GM21447 (cell line): Measurements from ENCODE around the gene PKD2.

Source experiments
- ATAC-seq: cut with Tn5 transposase; IDR thresholded peaks from one replicate; pipeline ENCODE4 v1.9.1; 2021; ENCODE audit not compliant: unreplicated experiment

The PKD2 gene

GRCh38 chr4:88007304-88008121 lies at the start of gene PKD2:
Gene PKD2 (plus strand): TSS chr4:88007635. CDS start chr4:88007734, 99 bp downstream.
- peak; percentile 85 for ATAC-seq

GRCh38 chr4:87961993-87962392 lies 45.4 kb upstream of the PKD2 start:
- no peak for ATAC-seq

GRCh38 chr4:87962398-87963146 lies 44.9 kb upstream of the PKD2 start:
- ATAC-seq, result no peak

GRCh38 chr4:87965501-87965975 lies 41.9 kb upstream of the PKD2 start:
- no peak for ATAC-seq

GRCh38 chr4:87966095-87966496 lies 41.3 kb upstream of the PKD2 start:
- no peak for ATAC-seq

- ATAC-seq, result no peak
Observed at GRCh38 chr4:87967193-87967592, 40.2 kb upstream of the PKD2 start.

GRCh38 chr4:87970121-87970520 lies 37.3 kb upstream of the PKD2 start:
- no peak for ATAC-seq

- no peak for ATAC-seq
Observed at GRCh38 chr4:87971866-87972265, 35.6 kb upstream of the PKD2 start.

GRCh38 chr4:87973283-87974169 lies 33.9 kb upstream of the PKD2 start:
- peak; percentile 60 for ATAC-seq

GRCh38 chr4:87974856-87975462 lies 32.5 kb upstream of the PKD2 start:
- peak; percentile 27 for ATAC-seq

- ATAC-seq, result peak; percentile 85
Observed at GRCh38 chr4:87975466-87975865, 32.0 kb upstream of the PKD2 start, which contains the start of gene SPP1. Gene SPP1 (plus strand): TSS chr4:87975714. CDS start chr4:87976896, 1,182 bp downstream.

GRCh38 chr4:87977521-87978278 lies 29.7 kb upstream of the PKD2 start:
- no peak for ATAC-seq

- ATAC-seq, result no peak
Observed at GRCh38 chr4:87978681-87979080, 28.8 kb upstream of the PKD2 start.

- ATAC-seq, result no peak
Observed at GRCh38 chr4:87979810-87980209, 27.6 kb upstream of the PKD2 start.

- no peak for ATAC-seq
Observed at GRCh38 chr4:87981486-87981885, 25.9 kb upstream of the PKD2 start.

GRCh38 chr4:87982036-87982435 lies 25.4 kb upstream of the PKD2 start:
- no peak for ATAC-seq

- ATAC-seq, result no peak
Observed at GRCh38 chr4:87982446-87983010, 24.9 kb upstream of the PKD2 start.

- no peak for ATAC-seq
Observed at GRCh38 chr4:87983996-87984395, 23.4 kb upstream of the PKD2 start.

GRCh38 chr4:87985097-87985886 lies 22.1 kb upstream of the PKD2 start:
- peak; percentile 88 for ATAC-seq
